HepG2 (cell line): ENCODE measurements around the gene LRRC8C. TPM values are rescaled to one million over a fixed set of nuclear protein-coding genes. Genes with fewer than 3 reads are reported as not detected.

Source experiments
- ATAC-seq: fragments of 200-7000 bp; cut with Tn5 transposase; 3 replicates; pipeline ENCODE4 v1.9.1; 2020; ENCODE audit warnings: mild to moderate bottlenecking, moderate library complexity
- BruUV-seq: library from RNA; stranded (reverse); fragments of 400-500 nt; replicated peaks from 2 replicates; lab custom pipeline; 2021; lab: Mats Ljungman, UMichigan
- CTCF ChIA-PET: fragments of 300-600 bp; formaldehyde crosslinking; extraction: SDS; loops from one replicate; lab custom pipeline; 2021; ENCODE audit warnings: low total read pairs, inconsistent platforms, low intra/inter-chr PET ratio; lab: Yijun Ruan, JAX
- POLR2A ChIA-PET: fragments of 350-600 bp; sonication (Branson Sonifier 250); formaldehyde crosslinking; loops from one replicate; lab custom pipeline; 2020; ENCODE audit warnings: antibody characterized with exemption, inconsistent platforms; lab: Yijun Ruan, JAX
- DNase-seq: peaks from one replicate; pipeline ENCODE4 v3.0.0-alpha.2; 2015; ENCODE audit warnings: low spot score
- FAIRE-seq: peaks from 3 replicates; lab custom pipeline; 2011; peaks lifted over from hg19 to GRCh38; lab: Jason Lieb, UNC
- H2AFZ ChIP-seq: one replicate; pipeline ENCODE4 v1.6.1; 2011; ENCODE audit warnings: low read length, inconsistent platforms
- H3K27ac ChIP-seq: fragments of 300-600 bp; 3 replicates; pipeline ENCODE4 v1.8.0; 2011; ENCODE audit warnings: mixed run types, mild to moderate bottlenecking, mixed read lengths, low read length, inconsistent platforms; ENCODE audit not compliant: insufficient read depth; ENCODE audit errors: extremely low read length
- H3K27me3 ChIP-seq, 2 experiments: fragments of 200-600 bp in 1 of 2; 2 replicates in 1 of 2; 3 replicates in 1 of 2; pipeline versions ENCODE4 v1.6.0 to v1.8.0; 2011; ENCODE audit warnings: low read length in 2 of 2, mild to moderate bottlenecking in 2 of 2, moderate library complexity in 2 of 2, inconsistent platforms in 1 of 2; ENCODE audit not compliant: insufficient read depth in 2 of 2, control insufficient read depth in 1 of 2
- H3K36me3 ChIP-seq, 2 experiments: fragments of 200-600 bp in 1 of 2; replicated peaks in 1 of 2; 2 replicates in 1 of 2; 3 replicates in 1 of 2; pipeline versions ENCODE4 v1.5.1 to v1.8.0; 2011; ENCODE audit warnings: low read length in 2 of 2, inconsistent platforms in 1 of 2; ENCODE audit not compliant: insufficient read depth in 2 of 2, control insufficient read depth in 1 of 2
- H3K4me1 ChIP-seq: 2 replicates; pipeline ENCODE4 v1.5.1; 2012; ENCODE audit warnings: low read length, inconsistent platforms; ENCODE audit not compliant: insufficient read depth
- H3K4me2 ChIP-seq: 2 replicates; pipeline ENCODE4 v1.6.0; 2011; ENCODE audit warnings: low read depth, low read length, inconsistent platforms
- H3K4me3 ChIP-seq, 3 experiments: fragments of 200-600 bp in 1 of 3; sonication (generic), shearing (Covaris generic) in 1 of 3; replicated peaks in 1 of 3; 2 replicates each; pipeline ENCODE4 v1.5.1; 2011 to 2016; ENCODE audit warnings: low read length in 3 of 3, inconsistent platforms in 2 of 3, low read depth in 2 of 3, mild to moderate bottlenecking in 2 of 3, control low read depth in 1 of 3, mixed read lengths in 1 of 3; ENCODE audit not compliant: insufficient read depth in 1 of 3
- H3K79me2 ChIP-seq: one replicate; pipeline ENCODE4 v1.6.1; 2011; ENCODE audit warnings: low read length, inconsistent platforms; ENCODE audit not compliant: insufficient read depth
- H3K9ac ChIP-seq: 2 replicates; pipeline ENCODE4 v1.6.0; 2011; ENCODE audit warnings: mild to moderate bottlenecking, low read depth, low read length, inconsistent platforms; ENCODE audit not compliant: insufficient read depth
- H3K9me3 ChIP-seq: 2 replicates; pipeline ENCODE4 v1.5.1; 2012; ENCODE audit warnings: mild to moderate bottlenecking, low read length
- H4K20me1 ChIP-seq: 2 replicates; pipeline ENCODE4 v1.6.0; 2011; ENCODE audit warnings: inconsistent platforms, mild to moderate bottlenecking, low read length, moderate library complexity; ENCODE audit not compliant: insufficient read depth
- HHEX ChIP-seq: IDR thresholded peaks from 2 replicates; pipeline ENCODE4 v1.6.1; 2016; ENCODE audit warnings: control low read depth
- HOXA3 ChIP-seq: sonication (generic); formaldehyde crosslinking; IDR thresholded peaks from 2 replicates; pipeline ENCODE4 v1.5.0; 2020; ENCODE audit warnings: missing genetic modification reagents
- MTERF4 ChIP-seq: sonication (generic); formaldehyde crosslinking; IDR thresholded peaks from 2 replicates; pipeline ENCODE4 v1.8.0; 2023; ENCODE audit warnings: mild to moderate bottlenecking, missing genetic modification reagents
- MYC ChIP-seq: sonication (generic); formaldehyde crosslinking; IDR thresholded peaks from 2 replicates; pipeline ENCODE4 v1.9.0; 2021; ENCODE audit warnings: missing genetic modification reagents, borderline replicate concordance
- NFE2L1 ChIP-seq: sonication (generic); formaldehyde crosslinking; IDR thresholded peaks from 2 replicates; pipeline ENCODE4 v1.4.0; 2020; ENCODE audit warnings: missing genetic modification reagents, mild to moderate bottlenecking, borderline replicate concordance
- NR2C2 ChIP-seq: sonication (generic); formaldehyde crosslinking; IDR thresholded peaks from 2 replicates; pipeline ENCODE4 v1.4.0; 2020; ENCODE audit warnings: missing genetic modification reagents, mild to moderate bottlenecking, moderate library complexity, borderline replicate concordance
- TBL1XR1 ChIP-seq: fragments of 150-350 bp; IDR thresholded peaks from 2 replicates; pipeline ENCODE4 v1.6.1; 2014; ENCODE audit warnings: borderline replicate concordance, low read length; ENCODE audit not compliant: partially characterized antibody
- TMF1 ChIP-seq: sonication (generic); formaldehyde crosslinking; IDR thresholded peaks from 2 replicates; pipeline ENCODE4 v1.8.1; 2022; ENCODE audit warnings: low read depth, missing genetic modification reagents
- ZBTB21 ChIP-seq: sonication (generic); formaldehyde crosslinking; IDR thresholded peaks from 2 replicates; pipeline ENCODE4 v1.4.0; 2020; ENCODE audit warnings: missing genetic modification reagents
- ZNF263 ChIP-seq: sonication (generic); formaldehyde crosslinking; IDR thresholded peaks from 2 replicates; pipeline ENCODE4 v1.4.0; 2020; ENCODE audit warnings: missing genetic modification reagents
- ZNF281 ChIP-seq: sonication (generic); formaldehyde crosslinking; IDR thresholded peaks from 2 replicates; pipeline ENCODE4 v1.4.0; 2020; ENCODE audit warnings: missing genetic modification reagents, borderline replicate concordance
- ZNF292 ChIP-seq: sonication (generic); formaldehyde crosslinking; IDR thresholded peaks from 2 replicates; pipeline ENCODE4 v1.8.1; 2022; ENCODE audit warnings: mild to moderate bottlenecking, low read depth, missing genetic modification reagents, borderline replicate concordance
- ZSCAN29 ChIP-seq: sonication (generic); formaldehyde crosslinking; conservative IDR thresholded peaks from 2 replicates; pipeline ENCODE4 v1.4.0; 2020; ENCODE audit warnings: mild to moderate bottlenecking, missing genetic modification reagents
- WGBS: methylation state at CpG from one replicate; pipeline ENCODE4 v1.1.6; 2017; ENCODE audit warnings: low lambda C conversion rate; 5-methylcytosine and 5-hydroxymethylcytosine counted together
- in situ Hi-C: cut with HindIII; loops from 2 replicates; pipeline ENCODE4 v1.10.0; 2017; ENCODE audit warnings: low pct_unique_long_range_greater_than_20kb; ENCODE audit not compliant: extremely low pct_ligation_motif_present
- intact Hi-C: fragments of 100-400 bp; cut with micrococcal nuclease; formaldehyde crosslinking; loops from one replicate; pipeline ENCODE4 v1.10.0; 2022; ENCODE audit not compliant: unreplicated experiment
- polyA plus RNA-seq, 8 experiments: library from polyadenylated mRNA; depleted of rRNA in 3 of 8; stranded (reverse) in 7 of 8; unstranded in 1 of 8; fragments of >200 nt; fragmentation: Illumina TruSeq in 4 of 8; extraction: Trizol in 4 of 8; gene quantifications; 2 replicates each; pipeline versions ENCODE4 v1.2.1 to v1.2.3, GENCODE V29; 2011 to 2016; ENCODE audit warnings: low read depth in 4 of 8, missing spikeins in 1 of 8, mixed read lengths in 1 of 8; ENCODE audit not compliant: insufficient read depth in 1 of 8
- total RNA-seq, 5 experiments: library from RNA; depleted of rRNA; stranded (reverse); fragments of >200 nt; fragmentation: Illumina TruSeq; extraction: Trizol; gene quantifications; 2 replicates each; pipeline ENCODE4 v1.2.3, GENCODE V29; 2016; ENCODE audit warnings: low read depth in 1 of 5
- TF ChIP-seq, protein P1 (sequence below): sonication (generic); formaldehyde crosslinking; IDR thresholded peaks from 2 replicates; pipeline ENCODE4 v1.4.0; 2020; ENCODE audit warnings: missing genetic modification reagents
- TF ChIP-seq, protein P2 (sequence below): sonication (generic); formaldehyde crosslinking; IDR thresholded peaks from 2 replicates; pipeline ENCODE4 v1.5.1; 2020; ENCODE audit warnings: missing genetic modification reagents, mild to moderate bottlenecking, borderline replicate concordance

The LRRC8C gene
- total and polyA plus RNA-seq, 2 of the 13 experiments (the other 11 are each of a cell fraction or from before 2014, with no cell fraction given) = 0.22 to 0.32 TPM

DNA sequence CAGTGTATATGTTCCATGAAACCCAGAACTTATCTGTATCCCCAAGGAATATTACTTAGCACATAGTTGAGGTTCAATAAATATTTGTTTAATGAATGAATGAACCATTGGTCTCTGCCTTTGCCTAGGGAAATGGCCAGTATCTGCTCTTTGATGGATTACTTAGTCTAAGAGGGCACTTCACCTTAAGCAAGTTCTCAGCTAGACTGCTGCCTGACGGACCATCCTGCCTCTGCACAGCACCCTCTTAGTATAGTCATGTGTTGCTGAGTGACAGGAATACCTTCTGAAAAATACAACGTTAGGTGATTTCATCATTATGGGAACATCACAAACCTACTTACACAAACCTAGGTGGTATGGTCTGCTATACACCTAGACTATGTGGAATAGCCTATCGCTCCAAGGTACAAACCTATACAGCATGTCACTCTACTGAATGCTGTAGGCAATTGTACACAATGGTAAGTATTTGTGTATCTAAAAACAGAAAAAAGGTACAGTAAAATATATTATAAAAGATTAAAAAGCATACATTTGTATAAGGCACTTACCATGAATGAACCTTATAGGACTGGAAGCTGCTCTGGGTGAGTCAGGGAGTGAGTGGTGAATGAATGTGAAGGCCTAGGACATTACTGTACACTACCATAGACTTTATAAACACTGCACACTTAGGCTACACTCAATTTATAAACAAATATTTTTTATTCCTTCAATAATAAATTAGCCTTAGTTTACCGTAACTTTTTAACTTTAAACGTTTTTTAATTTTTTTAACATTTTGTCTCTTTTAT lies 104.2 kb downstream of the LRRC8C start (continued):
- TF ChIP-seq, protein P1, sequence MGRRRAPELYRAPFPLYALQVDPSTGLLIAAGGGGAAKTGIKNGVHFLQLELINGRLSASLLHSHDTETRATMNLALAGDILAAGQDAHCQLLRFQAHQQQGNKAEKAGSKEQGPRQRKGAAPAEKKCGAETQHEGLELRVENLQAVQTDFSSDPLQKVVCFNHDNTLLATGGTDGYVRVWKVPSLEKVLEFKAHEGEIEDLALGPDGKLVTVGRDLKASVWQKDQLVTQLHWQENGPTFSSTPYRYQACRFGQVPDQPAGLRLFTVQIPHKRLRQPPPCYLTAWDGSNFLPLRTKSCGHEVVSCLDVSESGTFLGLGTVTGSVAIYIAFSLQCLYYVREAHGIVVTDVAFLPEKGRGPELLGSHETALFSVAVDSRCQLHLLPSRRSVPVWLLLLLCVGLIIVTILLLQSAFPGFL (CRISPR knock-in tag) = no peak
- TF ChIP-seq MTERF4 (CRISPR knock-in tag) = no peak
- no peak for TF ChIP-seq HHEX

DNA sequence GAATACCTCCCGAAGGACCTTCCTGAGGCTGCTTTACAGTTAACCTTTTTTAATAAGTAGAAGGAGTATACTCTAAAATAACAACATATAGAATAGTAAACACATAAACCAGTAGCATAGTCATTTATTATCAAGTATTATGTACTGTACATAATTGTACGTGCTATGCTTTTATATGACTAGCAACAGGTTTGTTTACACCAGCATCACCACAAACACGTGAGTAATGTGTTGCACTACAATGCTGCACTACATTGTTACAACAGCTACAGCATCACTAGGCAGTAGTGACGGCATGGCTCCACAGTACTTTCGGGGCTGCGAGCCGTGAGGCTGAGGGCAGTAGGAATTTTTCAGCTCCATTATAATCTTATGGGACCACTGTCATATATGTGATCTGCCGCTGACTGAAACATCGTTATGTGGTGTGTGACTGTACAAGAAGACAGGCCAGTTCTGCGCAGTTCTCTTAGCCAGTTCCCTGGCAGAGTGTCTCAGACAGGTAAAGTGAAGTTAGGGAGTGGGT lies 105.1 kb downstream of the LRRC8C start:
- peaks cover 0 to 9% of the 10 kb centered on the region in 2 experiments; a peak in 3 of 5 replicates for H3K27me3 ChIP-seq
- WGBS = 35% methylated on average over 8 of the region's 10 CpGs
- H3K79me2 ChIP-seq = no peaks in the 10 kb centered on the region
- no peak for ATAC-seq
- no peaks in the 10 kb centered on the region for H3K4me1 ChIP-seq
- no peak for DNase-seq
- no peaks in the 10 kb centered on the region for H4K20me1 ChIP-seq
- no peak for FAIRE-seq
- H3K4me2 ChIP-seq = no peak overlapping the region
- no TSS peak for BruUV-seq
- H3K9ac ChIP-seq = no peak overlapping the region
- no peak overlapping the region for H3K4me3 ChIP-seq
- H3K27ac ChIP-seq = no peak overlapping the region
- no peaks in the 10 kb centered on the region for H3K36me3 ChIP-seq
- H2AFZ ChIP-seq = no peak overlapping the region
- POLR2A ChIA-PET = no interaction called here
- in situ Hi-C loops (no loop called here), intact Hi-C loops (no loop called here)
- CTCF ChIA-PET = no interaction called here
- H3K9me3 ChIP-seq = no peaks in the 10 kb centered on the region
- TF ChIP-seq ZNF281 (no peak), TMF1 (CRISPR knock-in tag) (no peak), NFE2L1 (CRISPR knock-in tag) (no peak), ZBTB21 (CRISPR knock-in tag) (no peak), NR2C2 (no peak), ZSCAN29 (no peak), TBL1XR1 (no peak), HOXA3 (CRISPR knock-in tag) (no peak), MYC (no peak), ZNF263 (CRISPR knock-in tag) (no peak), ZNF292 (CRISPR knock-in tag) (no peak)
- TF ChIP-seq, protein P2, sequence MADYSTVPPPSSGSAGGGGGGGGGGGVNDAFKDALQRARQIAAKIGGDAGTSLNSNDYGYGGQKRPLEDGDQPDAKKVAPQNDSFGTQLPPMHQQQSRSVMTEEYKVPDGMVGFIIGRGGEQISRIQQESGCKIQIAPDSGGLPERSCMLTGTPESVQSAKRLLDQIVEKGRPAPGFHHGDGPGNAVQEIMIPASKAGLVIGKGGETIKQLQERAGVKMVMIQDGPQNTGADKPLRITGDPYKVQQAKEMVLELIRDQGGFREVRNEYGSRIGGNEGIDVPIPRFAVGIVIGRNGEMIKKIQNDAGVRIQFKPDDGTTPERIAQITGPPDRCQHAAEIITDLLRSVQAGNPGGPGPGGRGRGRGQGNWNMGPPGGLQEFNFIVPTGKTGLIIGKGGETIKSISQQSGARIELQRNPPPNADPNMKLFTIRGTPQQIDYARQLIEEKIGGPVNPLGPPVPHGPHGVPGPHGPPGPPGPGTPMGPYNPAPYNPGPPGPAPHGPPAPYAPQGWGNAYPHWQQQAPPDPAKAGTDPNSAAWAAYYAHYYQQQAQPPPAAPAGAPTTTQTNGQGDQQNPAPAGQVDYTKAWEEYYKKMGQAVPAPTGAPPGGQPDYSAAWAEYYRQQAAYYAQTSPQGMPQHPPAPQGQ (CRISPR knock-in tag) = no peak
